Lung (tissue), 12 donors: Measurements from ENCODE around the gene DNAJC10. TPM values are rescaled to one million over a fixed set of nuclear protein-coding genes. Genes with fewer than 3 reads are reported as not detected.
"Not testable (repeated sequence)": the region's sequence is repeated elsewhere in the genome, so short reads cannot be mapped to it uniquely, and the experiment has no call there.

Source experiments
- ATAC-seq: fragments of 200-7000 bp; cut with Tn5 transposase; one replicate; pipeline ENCODE4 v1.9.1; 2020; ENCODE audit warnings: moderate number of reproducible peaks; ENCODE audit not compliant: insufficient read depth, low FRiP score
- DNase-seq, 3 donors: peaks; one replicate each; pipeline ENCODE4 v3.0.0-alpha.2; 2013 to 2017
- H3K27ac ChIP-seq, 2 donors: one replicate each; pipeline ENCODE4 v1.5.1; 2013; ENCODE audit warnings: mild to moderate bottlenecking in 2 of 2, moderate library complexity in 2 of 2, control low read depth in 1 of 2, inconsistent platforms in 1 of 2, low read depth in 1 of 2, low read length in 1 of 2
- H3K27me3 ChIP-seq, 3 donors: one replicate each; pipeline ENCODE4 v1.5.1; 2013; ENCODE audit warnings: low read length in 2 of 3; ENCODE audit not compliant: control insufficient read depth in 3 of 3, insufficient read depth in 3 of 3
- H3K36me3 ChIP-seq, 4 donors: one replicate each; pipeline ENCODE4 v1.5.1; 2013; ENCODE audit warnings: low read length in 4 of 4, mild to moderate bottlenecking in 1 of 4, moderate library complexity in 1 of 4; ENCODE audit not compliant: control insufficient read depth in 4 of 4, insufficient read depth in 4 of 4
- H3K4me1 ChIP-seq, 5 donors: one replicate each; pipeline ENCODE4 v1.5.1; 2013; ENCODE audit warnings: low read length in 5 of 5, mild to moderate bottlenecking in 2 of 5, moderate library complexity in 1 of 5; ENCODE audit not compliant: control insufficient read depth in 5 of 5, insufficient read depth in 5 of 5
- H3K4me3 ChIP-seq: one replicate; pipeline ENCODE4 v1.5.1; 2013; ENCODE audit warnings: mild to moderate bottlenecking, control low read depth, moderate library complexity
- H3K9ac ChIP-seq, 2 donors: one replicate each; pipeline ENCODE4 v1.5.1; 2013; ENCODE audit warnings: low read length in 2 of 2, control low read depth in 1 of 2; ENCODE audit not compliant: insufficient read depth in 1 of 2
- H3K9me3 ChIP-seq, 4 donors: one replicate each; pipeline ENCODE4 v1.5.1; 2013; ENCODE audit warnings: low read length in 3 of 4, mild to moderate bottlenecking in 1 of 4, moderate library complexity in 1 of 4; ENCODE audit not compliant: control insufficient read depth in 4 of 4, insufficient read depth in 3 of 4
- CTCF ChIP-seq: IDR thresholded peaks from 2 replicates; pipeline ENCODE4 v1.5.1; 2012; ENCODE audit warnings: mild to moderate bottlenecking; ENCODE audit errors: control extremely low read depth, extremely low read depth
- WGBS, 2 donors: extraction: QIAGEN DNeasy Blood & Tissue Kit; methylation state at CpG; one replicate each; pipeline ENCODE4 v1.1.7; 2013; 5-methylcytosine and 5-hydroxymethylcytosine counted together
- polyA plus RNA-seq, 2 donors: library from polyadenylated mRNA; stranded (reverse); fragments of 200-250 nt; gene quantifications; one replicate each; pipeline ENCODE4 v1.2.1, GENCODE V29; 2013
- total RNA-seq, 2 donors: library from RNA; depleted of rRNA in 1 of 2; stranded (reverse); fragments of >200 nt in 1 of 2; gene quantifications; one replicate each; pipeline ENCODE4 v1.2.1, GENCODE V29; 2014 to 2021
- donor health status: control.
- donor health status: control.
- donor health status: Bipolar disorder and iron deficiency.
- donor health status: healthy.
- donor health status: DM: yes; HTN: yes; CAD: no.

Gene DNAJC10
- total and polyA plus RNA-seq, 4 donors: 24.6 to 131 (median 58.8) TPM

GRCh38 chr2:182766626-182767025 lies 50.6 kb downstream of the DNAJC10 start:
- DNase-seq (no peak), ATAC-seq (no peak)
- H3K4me1 ChIP-seq: peaks cover 0 to 7% (median 0%) of the 10 kb centered on the region in 5 donors
- H3K4me3 ChIP-seq: no peak overlapping the region
- H3K27ac ChIP-seq: no peak overlapping the region
- peaks cover 0 to 18% (median 11%) of the 10 kb centered on the region in 4 donors for H3K36me3 ChIP-seq
- TF ChIP-seq CTCF: no peak
- no peaks in the 10 kb centered on the region for H3K27me3 ChIP-seq
- WGBS, 2 donors: 67 to 71% methylated on average over 6 of the region's 6 CpGs
- H3K9me3 ChIP-seq: no peaks in the 10 kb centered on the region
- no peak overlapping the region for H3K9ac ChIP-seq

GRCh38 chr2:182767578-182767977 lies 51.5 kb downstream of the DNAJC10 start:
- Histone ChIP-seq H3K4me1 (peaks cover 0 to 3% (median 0%) of the 10 kb centered on the region in 5 donors), H3K36me3 (peaks cover 0 to 18% (median 11%) of the 10 kb centered on the region in 4 donors), H3K27me3 (no peaks in the 10 kb centered on the region), H3K9me3 (no peaks in the 10 kb centered on the region), H3K9ac (no peak overlapping the region), H3K4me3 (no peak overlapping the region), H3K27ac (no peak overlapping the region)
- ATAC-seq (no peak), DNase-seq (peak in 1 of 3 donors; percentile 14)
- 75 to 80% methylated on average over 7 of the region's 7 CpGs for WGBS, 2 donors
- no peak for TF ChIP-seq CTCF

- H3K36me3 ChIP-seq: peaks cover 0 to 11% (median 7%) of the 10 kb centered on the region in 4 donors
- not testable (repeated sequence) for DNase-seq, H3K27ac ChIP-seq
These were observed 52.9 kb downstream of the DNAJC10 start for GRCh38 chr2:182768950-182769349.

GRCh38 chr2:182779323-182779722 lies 63.3 kb downstream of the DNAJC10 start:
- H3K27me3 ChIP-seq: no peaks in the 10 kb centered on the region
- no peak overlapping the region for H3K27ac ChIP-seq
- 94 to 96% methylated on average over 1 of the region's 1 CpG for WGBS, 2 donors
- peaks cover 5 to 20% (median 5%) of the 10 kb centered on the region in 4 donors for H3K36me3 ChIP-seq
- no peak for TF ChIP-seq CTCF
- H3K4me3 ChIP-seq: no peak overlapping the region
- H3K9ac ChIP-seq: no peak overlapping the region
- no peak for ATAC-seq
- H3K9me3 ChIP-seq: no peaks in the 10 kb centered on the region
- no peak for DNase-seq
- peaks cover 0 to 2% (median 0%) of the 10 kb centered on the region in 5 donors for H3K4me1 ChIP-seq

More at GRCh38 chr2:182768950-182769349, 52.9 kb downstream of the DNAJC10 start:
- not testable (repeated sequence) for H3K4me3 ChIP-seq, H3K9me3 ChIP-seq, H3K4me1 ChIP-seq, H3K9ac ChIP-seq, ATAC-seq, H3K27me3 ChIP-seq
- WGBS, 2 donors: 97% methylated on average over 2 of the region's 2 CpGs

GRCh38 chr2:182781099-182781498 lies 65.0 kb downstream of the DNAJC10 start:
- H3K9ac ChIP-seq, H3K27me3 ChIP-seq, ATAC-seq, H3K4me1 ChIP-seq, H3K9me3 ChIP-seq, H3K27ac ChIP-seq, H3K4me3 ChIP-seq, DNase-seq: not testable (repeated sequence)
- H3K36me3 ChIP-seq: peaks cover 3 to 17% (median 5%) of the 10 kb centered on the region in 4 donors
- 97 to 98% methylated on average over 8 of the region's 8 CpGs for WGBS, 2 donors

GRCh38 chr2:182782686-182783085 lies 66.6 kb downstream of the DNAJC10 start:
- WGBS, 2 donors: 62 to 73% methylated on average over 3 of the region's 3 CpGs
- not testable (repeated sequence) for DNase-seq

More at GRCh38 chr2:182782686-182783085, 66.6 kb downstream of the DNAJC10 start:
- not testable (repeated sequence) for H3K27ac ChIP-seq, H3K4me3 ChIP-seq, H3K36me3 ChIP-seq, H3K9me3 ChIP-seq, ATAC-seq, H3K27me3 ChIP-seq, H3K9ac ChIP-seq, H3K4me1 ChIP-seq
